GM23338 (cell line): ENCODE results near the gene PLPPR5. TPM values are rescaled to one million over a fixed set of nuclear protein-coding genes. Genes with fewer than 3 reads are reported as not detected.

Experiments
- ATAC-seq: fragments of 200-7000 bp; cut with Tn5 transposase; 3 replicates; pipeline ENCODE4 v1.9.1; 2020
- DNase-seq: peaks from one replicate; pipeline ENCODE4 v3.0.0-alpha.2; 2015; ENCODE audit warnings: low spot score
- H2AFZ ChIP-seq: fragments of 200-600 bp; sonication (generic); 2 replicates; pipeline ENCODE4 v1.8.0; 2016; ENCODE audit warnings: antibody characterized with exemption, mild to moderate bottlenecking, moderate library complexity
- H3F3A ChIP-seq: fragments of 200-600 bp; sonication (generic); replicated peaks from 2 replicates; pipeline ENCODE4 v1.8.0; 2017; ENCODE audit warnings: antibody characterized with exemption, mixed run types, low read depth
- H3K27ac ChIP-seq: fragments of 200-600 bp; sonication (generic); 2 replicates; pipeline ENCODE4 v1.6.1; 2016; ENCODE audit warnings: low read depth
- H3K27me3 ChIP-seq: fragments of 200-600 bp; sonication (generic); 2 replicates; pipeline ENCODE4 v1.8.0; 2016; ENCODE audit warnings: mild to moderate bottlenecking, mixed run types, moderate library complexity; ENCODE audit not compliant: insufficient read depth
- H3K36me3 ChIP-seq: fragments of 200-600 bp; sonication (generic); 2 replicates; pipeline ENCODE4 v1.8.0; 2016; ENCODE audit warnings: mild to moderate bottlenecking; ENCODE audit not compliant: insufficient read depth
- H3K4me1 ChIP-seq: fragments of 200-600 bp; sonication (generic); 2 replicates; pipeline ENCODE4 v1.8.0; 2016; ENCODE audit warnings: mild to moderate bottlenecking, moderate library complexity; ENCODE audit not compliant: insufficient read depth
- H3K4me2 ChIP-seq: fragments of 200-600 bp; sonication (generic); 2 replicates; pipeline ENCODE4 v1.7.1; 2017; ENCODE audit warnings: mixed run types
- H3K4me3 ChIP-seq: fragments of 200-600 bp; sonication (generic); 2 replicates; pipeline ENCODE4 v1.6.1; 2016; ENCODE audit warnings: mixed run types
- H3K79me2 ChIP-seq: fragments of 200-600 bp; sonication (generic); replicated peaks from 2 replicates; pipeline ENCODE4 v1.8.0; 2017; ENCODE audit warnings: mild to moderate bottlenecking; ENCODE audit not compliant: insufficient read depth
- H3K9me2 ChIP-seq: fragments of 200-600 bp; sonication (generic); 2 replicates; pipeline ENCODE4 v1.8.0; 2017; ENCODE audit not compliant: insufficient read depth
- H4K20me1 ChIP-seq: fragments of 200-600 bp; sonication (generic); replicated peaks from 2 replicates; pipeline ENCODE4 v1.8.0; 2017; ENCODE audit warnings: mild to moderate bottlenecking; ENCODE audit not compliant: insufficient read depth
- H3K27ac Mint-ChIP-seq: 2 replicates; pipeline ENCODE4 v1.8.0; 2020; ENCODE audit warnings: inconsistent platforms, mild to moderate bottlenecking, moderate library complexity, mixed read lengths
- H3K27me3 Mint-ChIP-seq: 3 replicates; pipeline ENCODE4 v1.8.0; 2022; ENCODE audit warnings: low read depth, mild to moderate bottlenecking, moderate library complexity, mixed read lengths, inconsistent platforms; ENCODE audit not compliant: insufficient read depth, poor library complexity
- H3K36me3 Mint-ChIP-seq: 3 replicates; pipeline ENCODE4 v1.8.0; 2021; ENCODE audit warnings: low read depth, mild to moderate bottlenecking, inconsistent platforms, moderate library complexity, mixed read lengths
- H3K4me1 Mint-ChIP-seq: 3 replicates; pipeline ENCODE4 v1.8.0; 2020; ENCODE audit warnings: mild to moderate bottlenecking, inconsistent platforms, mixed read lengths
- H3K4me3 Mint-ChIP-seq: 3 replicates; pipeline ENCODE4 v1.8.0; 2021; ENCODE audit warnings: moderate library complexity, mild to moderate bottlenecking, inconsistent platforms, mixed read lengths
- H3K9me3 Mint-ChIP-seq: 3 replicates; pipeline ENCODE4 v1.8.0; 2020; ENCODE audit warnings: moderate library complexity, mild to moderate bottlenecking, inconsistent platforms, mixed read lengths
- CTCF ChIP-seq, 2 experiments: fragments of 200-600 bp in 1 of 2; sonication (generic) in 1 of 2; conservative IDR thresholded peaks; 2 replicates each; pipeline versions ENCODE4 v1.5.1 to v1.6.1; 2016 to 2017; ENCODE audit warnings: antibody characterized with exemption in 2 of 2, low read depth in 2 of 2, mild to moderate bottlenecking in 2 of 2, moderate library complexity in 1 of 2
- ETS1 ChIP-seq: IDR thresholded peaks from 2 replicates; pipeline ENCODE4 v1.6.1; 2016; ENCODE audit warnings: antibody characterized with exemption
- EZH2 ChIP-seq: fragments of 200-600 bp; sonication (generic); IDR thresholded peaks from one replicate; pipeline ENCODE4 v1.8.0; 2017; ENCODE audit warnings: antibody characterized with exemption, mild to moderate bottlenecking, low read depth; ENCODE audit not compliant: unreplicated experiment
- EZH2phosphoT487 ChIP-seq: fragments of 200-600 bp; sonication (generic); IDR thresholded peaks from one replicate; pipeline ENCODE4 v1.8.1; 2018; ENCODE audit warnings: antibody characterized with exemption; ENCODE audit not compliant: unreplicated experiment
- JUNB ChIP-seq: IDR thresholded peaks from one replicate; pipeline ENCODE4 v1.6.1; 2016; ENCODE audit warnings: antibody characterized with exemption; ENCODE audit not compliant: unreplicated experiment
- ZNF331 ChIP-seq: fragments of 250-450 bp; sonication (Bioruptor Pico); IDR thresholded peaks from 2 replicates; pipeline ENCODE4 v1.5.0; 2020; ENCODE audit warnings: low read depth, mild to moderate bottlenecking, moderate library complexity
- ZNF462 ChIP-seq: fragments of 250-450 bp; sonication (Bioruptor Pico); IDR thresholded peaks from 2 replicates; pipeline ENCODE4 v1.5.0; 2020; ENCODE audit warnings: mild to moderate bottlenecking, moderate library complexity
- polyA plus RNA-seq: library from polyadenylated mRNA; unstranded; fragments of >200 nt; fragmentation: Nextera tagmentation; extraction: Ambion mirVana; gene quantifications from 2 replicates; pipeline ENCODE4 v1.2.1, GENCODE V29; 2016
- total RNA-seq: library from RNA; depleted of rRNA; stranded (reverse); fragments of >200 nt; shearing (Covaris generic); gene quantifications from 2 replicates; pipeline ENCODE4 v1.2.3, GENCODE V29; 2014

The PLPPR5 gene
- total and polyA plus RNA-seq, 2 experiments from 2014 or later, result 3.2 to 4.2 TPM

- TF ChIP-seq ZNF462 (CRISPR knock-in tag) (no peak), ETS1 (no peak), JUNB (no peak), CTCF (conservative IDR thresholded peaks at IDR 0.05; ENCODE audit: low read depth in 2 of 2) (no peak), ZNF331 (no peak)
These were observed 90.1 kb downstream of the PLPPR5 start (continued) for GRCh38 chr1:98914547-98914946.

GRCh38 chr1:98910827-98911226, 93.8 kb downstream of the PLPPR5 start:
- no peaks in the 10 kb centered on the region for H3K4me1 Mint-ChIP-seq
- 0 out of 3 replicates have a peak, but pooled peaks cover 2% of the 10 kb centered on the region for H3K36me3 Mint-ChIP-seq
- no peak overlapping the region for H3K27ac Mint-ChIP-seq
- no peak for TF ChIP-seq EZH2phosphoT487
- TF ChIP-seq EZH2, result no peak
- TF ChIP-seq ZNF462 (CRISPR knock-in tag), result no peak

More at GRCh38 chr1:98910827-98911226, 93.8 kb downstream of the PLPPR5 start:
- no peaks in the 10 kb centered on the region for H3K9me2 ChIP-seq
- no peaks in the 10 kb centered on the region for H4K20me1 ChIP-seq
- no peaks in the 10 kb centered on the region for H3K27me3 Mint-ChIP-seq
- no peak overlapping the region for H3K4me3 ChIP-seq
- no peaks in the 10 kb centered on the region for H3K36me3 ChIP-seq
- no peak overlapping the region for H3K4me3 Mint-ChIP-seq
- H3F3A ChIP-seq, result no peaks in the 10 kb centered on the region
- no peak overlapping the region for H3K4me2 ChIP-seq
- no peak overlapping the region for H3K27ac ChIP-seq
- DNase-seq, result no peak
- H3K27me3 ChIP-seq, result no peaks in the 10 kb centered on the region
- H3K9me3 Mint-ChIP-seq, result no peaks in the 10 kb centered on the region
- ATAC-seq, result no peak
- H3K79me2 ChIP-seq, result no peaks in the 10 kb centered on the region
- no peaks in the 10 kb centered on the region for H3K4me1 ChIP-seq
- H2AFZ ChIP-seq, result no peak overlapping the region
